ENCODE measurements around the gene EXT2. TPM values are rescaled to one million over a fixed set of nuclear protein-coding genes. Genes with fewer than 3 reads are reported as not detected.

EXT2 gene
- total RNA-seq, 1 experiment from 2014 or later: 114 TPM

- DNase-seq (ENCODE audit: low read depth, low spot score): no peak
- in situ Hi-C loops (cut with HindIII; ENCODE audit: low pct_unique_long_range_greater_than_20kb, low sequenced_read_pairs): no loop called here
Observed at GRCh38 chr11:44261800-44262591, 166.5 kb downstream of the EXT2 start.

GRCh38 chr11:44263738-44264437 lies 168.4 kb downstream of the EXT2 start:
- in situ Hi-C loops (cut with HindIII; ENCODE audit: low pct_unique_long_range_greater_than_20kb, low sequenced_read_pairs): no loop called here
- no peak for DNase-seq (ENCODE audit: low read depth, low spot score)

GRCh38 chr11:44264438-44264749 lies 168.9 kb downstream of the EXT2 start:
- no peak for DNase-seq (ENCODE audit: low read depth, low spot score)
- in situ Hi-C loops (cut with HindIII; ENCODE audit: low pct_unique_long_range_greater_than_20kb, low sequenced_read_pairs): no loop called here

- in situ Hi-C loops (cut with HindIII; ENCODE audit: low pct_unique_long_range_greater_than_20kb, low sequenced_read_pairs): no loop called here
- no peak for DNase-seq (ENCODE audit: low read depth, low spot score)
Observed at GRCh38 chr11:44264761-44265160, 169.3 kb downstream of the EXT2 start.

GRCh38 chr11:44266056-44266780 lies 170.7 kb downstream of the EXT2 start:
- in situ Hi-C loops (cut with HindIII; ENCODE audit: low pct_unique_long_range_greater_than_20kb, low sequenced_read_pairs): no loop called here
- no peak for DNase-seq (ENCODE audit: low read depth, low spot score)

GRCh38 chr11:44267006-44267749 lies 171.7 kb downstream of the EXT2 start:
- in situ Hi-C loops (cut with HindIII; ENCODE audit: low pct_unique_long_range_greater_than_20kb, low sequenced_read_pairs): no loop called here
- no peak for DNase-seq (ENCODE audit: low read depth, low spot score)

GRCh38 chr11:44267750-44268613 lies 172.5 kb downstream of the EXT2 start:
- no peak for DNase-seq (ENCODE audit: low read depth, low spot score)

GRCh38 chr11:44268614-44269080 lies 173.2 kb downstream of the EXT2 start:
- DNase-seq (ENCODE audit: low read depth, low spot score): no peak
- in situ Hi-C loops (cut with HindIII; ENCODE audit: low pct_unique_long_range_greater_than_20kb, low sequenced_read_pairs): no loop called here

More at GRCh38 chr11:44267750-44268613, 172.5 kb downstream of the EXT2 start:
- in situ Hi-C loops (cut with HindIII; ENCODE audit: low pct_unique_long_range_greater_than_20kb, low sequenced_read_pairs): no loop called here

- no peak for DNase-seq (ENCODE audit: low read depth, low spot score)
- in situ Hi-C loops (cut with HindIII; ENCODE audit: low pct_unique_long_range_greater_than_20kb, low sequenced_read_pairs): no loop called here
Observed at GRCh38 chr11:44269369-44270351, 174.2 kb downstream of the EXT2 start.

GRCh38 chr11:44270403-44271273 lies 175.2 kb downstream of the EXT2 start:
- in situ Hi-C loops (cut with HindIII; ENCODE audit: low pct_unique_long_range_greater_than_20kb, low sequenced_read_pairs): no loop called here
- no peak for DNase-seq (ENCODE audit: low read depth, low spot score)

GRCh38 chr11:44271286-44271685 lies 175.8 kb downstream of the EXT2 start:
- in situ Hi-C loops (cut with HindIII; ENCODE audit: low pct_unique_long_range_greater_than_20kb, low sequenced_read_pairs): no loop called here
- no peak for DNase-seq (ENCODE audit: low read depth, low spot score)

GRCh38 chr11:44274404-44274803 lies 178.9 kb downstream of the EXT2 start:
- in situ Hi-C loops (cut with HindIII; ENCODE audit: low pct_unique_long_range_greater_than_20kb, low sequenced_read_pairs): no loop called here
- no peak for DNase-seq (ENCODE audit: low read depth, low spot score)

GRCh38 chr11:44275241-44275640 lies 179.8 kb downstream of the EXT2 start:
- in situ Hi-C loops (cut with HindIII; ENCODE audit: low pct_unique_long_range_greater_than_20kb, low sequenced_read_pairs): no loop called here
- DNase-seq (ENCODE audit: low read depth, low spot score): no peak

- DNase-seq (ENCODE audit: low read depth, low spot score): no peak
- in situ Hi-C loops (cut with HindIII; ENCODE audit: low pct_unique_long_range_greater_than_20kb, low sequenced_read_pairs): no loop called here
Observed at GRCh38 chr11:44275961-44276550, 180.6 kb downstream of the EXT2 start.
